ENCODE measurements around the gene KIRREL1. TPM values are rescaled to one million over a fixed set of nuclear protein-coding genes. Genes with fewer than 3 reads are reported as not detected.

Gene KIRREL1
- total RNA-seq, 1 experiment from 2014 or later: 30.5 TPM

DNA sequence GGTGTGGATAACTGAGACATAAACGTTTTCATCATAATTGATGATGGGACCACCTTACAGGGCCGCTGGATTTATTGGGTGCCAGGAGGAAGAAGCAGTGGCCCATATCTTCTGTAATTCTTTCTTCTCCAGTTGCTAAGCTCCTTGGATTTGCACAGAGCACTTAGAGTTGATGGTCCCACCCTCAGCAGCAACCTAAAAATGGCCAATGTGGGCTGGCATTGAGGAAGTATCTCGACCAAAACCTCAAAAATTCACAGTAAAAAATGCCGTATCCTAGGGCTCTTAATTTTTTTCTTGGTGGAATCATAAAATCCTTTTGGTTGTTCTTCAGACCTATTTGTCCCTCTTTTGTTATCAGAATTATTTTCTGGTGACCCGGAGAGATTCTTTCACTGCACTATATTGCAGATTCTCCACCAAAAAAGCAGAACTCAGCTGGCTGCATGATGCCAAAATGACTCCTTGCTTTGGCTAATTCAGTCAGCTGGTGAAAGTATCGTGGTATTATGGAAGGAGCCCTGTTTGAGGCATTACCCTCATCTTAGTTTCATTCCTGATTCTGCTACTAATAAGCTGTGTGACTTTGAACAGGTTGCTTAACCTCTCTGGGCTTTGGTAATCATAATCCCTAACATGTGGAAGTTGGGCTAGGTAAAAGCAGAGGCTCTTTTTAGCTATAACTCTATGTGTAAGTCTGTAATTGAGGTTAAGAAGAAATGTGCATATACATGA, 27.6 kb downstream of the KIRREL1 start:
- peaks cover 38% of the 10 kb centered on the region for H3K4me1 ChIP-seq (ENCODE audit: insufficient read depth, low read length)
- no peak overlapping the region for H3K23ac ChIP-seq (ENCODE audit: insufficient read length, low read depth, low read length)
- no peaks in the 10 kb centered on the region for H3K27me3 ChIP-seq (ENCODE audit: insufficient read depth, low read length)
- no peak overlapping the region for H3K9ac ChIP-seq (ENCODE audit: extremely low read depth, insufficient read length, low read length)
- peak overlapping the region in 2 of 3 experiments; percentile 45 to 80; a peak in 4 of 7 replicates for H3K27ac Mint-ChIP-seq
- H3K14ac ChIP-seq (ENCODE audit: insufficient read depth, low read length): no peak overlapping the region
- no peak overlapping the region for H3K4me2 ChIP-seq (ENCODE audit: insufficient read depth, insufficient read length, low read length)
- no peaks in the 10 kb centered on the region for H3K23me2 ChIP-seq (ENCODE audit: insufficient read length, low read depth, low read length, poor library complexity, severe bottlenecking)
- no peak overlapping the region for H3K4me3 Mint-ChIP-seq
- H3K4ac ChIP-seq (ENCODE audit: low read depth, low read length): no peak overlapping the region
- no peaks in the 10 kb centered on the region for H4K20me1 ChIP-seq (ENCODE audit: control insufficient read depth, insufficient read depth, insufficient read length)
- H2BK5ac ChIP-seq (ENCODE audit: insufficient read length, low read length): no peak overlapping the region
- no peak overlapping the region for H2BK12ac ChIP-seq (ENCODE audit: insufficient read length, low read depth, low read length)
- peaks cover 5% of the 10 kb centered on the region; the same call in 1 of the 2 replicates for H3K79me2 ChIP-seq (ENCODE audit: insufficient read depth, low read length)
- no peaks in the 10 kb centered on the region for H3K9me3 Mint-ChIP-seq
- no peaks in the 10 kb centered on the region for H3K79me1 ChIP-seq (ENCODE audit: insufficient read depth, low read depth, low read length, poor library complexity, severe bottlenecking)
- no peak for DNase-seq
- no peak overlapping the region for H4K8ac ChIP-seq (replicated peaks; ENCODE audit: insufficient read length, low read depth, low read length)
- no peak overlapping the region for H4K91ac ChIP-seq (ENCODE audit: insufficient read length, low read depth, low read length)
- H2AFZ ChIP-seq (ENCODE audit: low read length): no peak overlapping the region
- TF ChIP-seq, protein P1, sequence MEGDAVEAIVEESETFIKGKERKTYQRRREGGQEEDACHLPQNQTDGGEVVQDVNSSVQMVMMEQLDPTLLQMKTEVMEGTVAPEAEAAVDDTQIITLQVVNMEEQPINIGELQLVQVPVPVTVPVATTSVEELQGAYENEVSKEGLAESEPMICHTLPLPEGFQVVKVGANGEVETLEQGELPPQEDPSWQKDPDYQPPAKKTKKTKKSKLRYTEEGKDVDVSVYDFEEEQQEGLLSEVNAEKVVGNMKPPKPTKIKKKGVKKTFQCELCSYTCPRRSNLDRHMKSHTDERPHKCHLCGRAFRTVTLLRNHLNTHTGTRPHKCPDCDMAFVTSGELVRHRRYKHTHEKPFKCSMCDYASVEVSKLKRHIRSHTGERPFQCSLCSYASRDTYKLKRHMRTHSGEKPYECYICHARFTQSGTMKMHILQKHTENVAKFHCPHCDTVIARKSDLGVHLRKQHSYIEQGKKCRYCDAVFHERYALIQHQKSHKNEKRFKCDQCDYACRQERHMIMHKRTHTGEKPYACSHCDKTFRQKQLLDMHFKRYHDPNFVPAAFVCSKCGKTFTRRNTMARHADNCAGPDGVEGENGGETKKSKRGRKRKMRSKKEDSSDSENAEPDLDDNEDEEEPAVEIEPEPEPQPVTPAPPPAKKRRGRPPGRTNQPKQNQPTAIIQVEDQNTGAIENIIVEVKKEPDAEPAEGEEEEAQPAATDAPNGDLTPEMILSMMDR (conservative IDR thresholded peaks at IDR 0.05): no peak
- H2BK20ac ChIP-seq (ENCODE audit: low read depth, low read length, poor library complexity, severe bottlenecking): no peak overlapping the region
- H3K27me3 Mint-ChIP-seq (ENCODE audit: low read depth): no peaks in the 10 kb centered on the region; the same call in 1 of the 2 replicates
- H4K5ac ChIP-seq (ENCODE audit: insufficient read length, low read depth, low read length): no peak overlapping the region
- H3K4me1 Mint-ChIP-seq: peaks cover 78 to 91% of the 10 kb centered on the region in 2 experiments
- H3K27ac ChIP-seq (ENCODE audit: insufficient read length, low read depth, low read length): no peak overlapping the region
- no peak overlapping the region for H2AK5ac ChIP-seq (ENCODE audit: insufficient read length, low read length)
- no peaks in the 10 kb centered on the region for H3K9me3 ChIP-seq (ENCODE audit: control insufficient read depth, low read depth, low read length)
- H3K56ac ChIP-seq (ENCODE audit: insufficient read length, low read depth, low read length): no peak overlapping the region
- H3T11ph ChIP-seq (ENCODE audit: low read length): no peak overlapping the region
- no peaks in the 10 kb centered on the region; a peak in 1 of 7 replicates for H3K36me3 Mint-ChIP-seq (ENCODE audit: insufficient read depth in 1 of 3, low read depth in 3 of 3)
- H2BK15ac ChIP-seq (ENCODE audit: low read depth, low read length): no peak overlapping the region
- no peak overlapping the region for H3K18ac ChIP-seq (ENCODE audit: insufficient read length, low read depth, low read length)
- no peak overlapping the region for H2BK120ac ChIP-seq (ENCODE audit: low read depth, low read length, poor library complexity, severe bottlenecking)
- no CpG with 5 or more reads among the region's 6 CpGs for WGBS (ENCODE audit: extremely low coverage, insufficient read length, low lambda C conversion rate)

All from H9 (cell line).